Measurements from ENCODE around the gene DHDH. TPM values are rescaled to one million over a fixed set of nuclear protein-coding genes. Genes with fewer than 3 reads are reported as not detected.
"Not testable (repeated sequence)": the region's sequence is repeated elsewhere in the genome, so short reads cannot be mapped to it uniquely, and the experiment has no call there.

The DHDH gene
- total RNA-seq (2014; rRNA removed; shearing (Covaris generic)), result not detected in 2 replicates

DNA sequence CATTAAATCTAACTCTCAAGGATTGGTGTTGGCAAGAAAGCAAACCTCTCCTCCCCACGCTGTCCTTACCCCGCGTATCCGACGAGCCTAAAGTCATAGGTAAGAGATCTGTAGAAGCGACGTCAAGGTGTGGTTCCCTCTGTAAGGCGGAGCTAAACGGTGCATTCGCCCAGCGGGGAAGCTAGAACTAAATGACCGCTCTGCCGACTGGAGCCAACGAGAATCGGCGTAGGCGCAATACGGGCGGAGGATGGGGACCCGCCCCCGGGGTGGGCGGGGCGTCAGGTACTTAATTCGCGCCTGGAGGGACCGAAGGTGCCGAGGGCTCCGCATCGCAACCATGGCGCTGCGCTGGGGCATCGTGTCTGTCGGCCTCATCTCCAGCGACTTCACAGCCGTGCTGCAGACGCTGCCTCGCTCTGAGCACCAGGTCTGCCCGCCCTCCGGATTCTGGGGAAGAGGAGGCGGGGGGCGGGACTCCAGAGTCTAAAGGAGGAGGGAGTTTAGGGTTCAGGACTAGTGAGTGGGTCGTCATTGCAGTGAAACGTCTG lies at the start of gene DHDH:
Gene DHDH, plus strand, starts transcription at position 318 of the 551 bp plus-strand sequence. Its CDS starts 23 bp downstream, at position 341.
- DNase-seq, result peak; percentile 98
- peaks cover 26% of the 10 kb centered on the region for H3K27me3 ChIP-seq (ENCODE audit: control insufficient read depth, insufficient read depth, low read length)
- H3K4me3 ChIP-seq (ENCODE audit: insufficient read depth, low read depth, low read length), result peak within 1 kb of the TSS; percentile 41
- H3K36me3 ChIP-seq (replicated peaks; ENCODE audit: control insufficient read depth, insufficient read depth, low read length), result no peaks in the 10 kb centered on the region

DNA sequence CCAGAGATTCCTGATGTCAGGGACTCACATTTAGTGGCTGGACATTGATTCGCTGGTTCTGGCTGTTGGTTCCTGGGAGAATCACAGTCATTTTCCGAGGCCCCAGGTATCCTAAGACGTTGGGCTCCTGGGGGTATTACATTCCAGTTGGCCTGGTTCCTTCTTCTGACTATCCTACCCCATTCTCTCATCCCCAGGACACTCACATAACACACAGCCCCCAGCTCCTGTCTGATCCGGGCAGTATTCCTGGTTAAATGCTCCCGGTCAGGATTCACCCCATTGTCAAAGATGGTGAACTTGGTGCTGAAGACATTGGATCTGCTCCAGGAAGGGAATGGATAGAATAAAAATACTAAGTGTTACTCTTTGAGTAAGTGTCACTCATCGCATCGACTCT lies 49.8 kb upstream of the DHDH start:
- Histone ChIP-seq H3K27me3 (ENCODE audit: control insufficient read depth, insufficient read depth, low read length) (no peaks in the 10 kb centered on the region; the same call in 1 of the 2 replicates), H3K36me3 (replicated peaks; ENCODE audit: control insufficient read depth, insufficient read depth, low read length) (no peaks in the 10 kb centered on the region), H3K4me3 (ENCODE audit: insufficient read depth, low read depth, low read length) (no peak overlapping the region)
- DNase-seq, result no peak

DNA sequence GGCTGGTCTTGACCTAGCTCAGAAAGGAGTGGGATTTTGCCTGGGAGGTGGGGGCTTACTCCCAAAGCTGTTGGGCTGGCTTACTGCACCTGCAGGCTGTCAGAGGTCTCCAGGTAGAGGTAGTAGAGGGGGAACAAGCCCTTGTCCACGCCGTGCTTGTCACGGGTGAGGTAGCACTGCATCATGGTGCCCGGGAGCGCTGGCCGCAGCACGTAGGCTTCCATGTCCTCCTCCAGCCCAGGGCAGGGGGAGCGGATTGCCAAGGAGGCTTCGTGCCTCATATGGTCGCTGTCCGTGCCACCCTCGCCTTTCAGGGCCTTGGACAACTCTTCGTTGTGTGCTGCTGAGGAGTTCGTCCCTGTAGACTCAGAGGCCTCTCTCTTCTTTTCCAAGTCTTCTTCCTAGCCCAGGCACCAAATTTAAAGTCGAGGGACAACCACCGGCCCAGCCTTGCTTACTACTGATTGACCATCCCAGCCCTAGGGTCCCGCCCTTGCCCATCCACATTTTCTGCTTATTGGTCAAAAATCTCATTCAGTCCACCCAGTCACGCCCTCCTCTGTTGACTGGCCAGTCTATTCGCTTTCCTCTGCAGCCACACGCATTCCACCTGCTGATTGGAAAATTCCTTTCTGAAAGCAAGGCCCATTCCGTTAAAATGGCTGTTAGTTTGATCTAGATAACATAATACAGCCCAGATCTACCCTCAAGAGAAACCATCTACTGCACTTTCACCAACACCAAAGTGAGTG lies 45.5 kb upstream of the DHDH start:
- no peaks in the 10 kb centered on the region; the same call in 1 of the 2 replicates for H3K27me3 ChIP-seq (ENCODE audit: control insufficient read depth, insufficient read depth, low read length)
- H3K36me3 ChIP-seq (replicated peaks; ENCODE audit: control insufficient read depth, insufficient read depth, low read length), result no peaks in the 10 kb centered on the region
- no peak overlapping the region for H3K4me3 ChIP-seq (ENCODE audit: insufficient read depth, low read depth, low read length)
- peak; percentile 58 for DNase-seq

DNA sequence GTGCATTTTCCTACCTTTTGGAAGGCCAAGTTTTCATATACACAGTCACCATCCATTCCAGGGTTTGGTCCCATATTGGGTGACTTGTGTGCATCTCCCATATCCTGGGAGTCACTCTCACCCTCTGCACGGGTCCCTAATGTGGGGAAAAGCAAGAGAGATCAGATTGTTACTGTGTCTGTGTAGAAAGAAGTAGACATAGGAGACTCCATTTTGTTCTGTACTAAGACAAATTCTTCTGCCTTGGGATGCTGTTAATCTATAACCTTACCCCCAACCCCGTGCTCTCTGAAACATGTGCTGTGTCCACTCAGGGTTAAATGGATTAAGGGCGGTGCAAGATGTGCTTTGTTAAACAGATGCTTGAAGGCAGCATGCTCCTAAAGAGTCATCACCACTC lies 44.0 kb upstream of the DHDH start:
- H3K27me3 ChIP-seq (ENCODE audit: control insufficient read depth, insufficient read depth, low read length); H3K4me3 ChIP-seq (ENCODE audit: insufficient read depth, low read depth, low read length); H3K36me3 ChIP-seq (replicated peaks; ENCODE audit: control insufficient read depth, insufficient read depth, low read length); DNase-seq: not testable (repeated sequence)

DNA sequence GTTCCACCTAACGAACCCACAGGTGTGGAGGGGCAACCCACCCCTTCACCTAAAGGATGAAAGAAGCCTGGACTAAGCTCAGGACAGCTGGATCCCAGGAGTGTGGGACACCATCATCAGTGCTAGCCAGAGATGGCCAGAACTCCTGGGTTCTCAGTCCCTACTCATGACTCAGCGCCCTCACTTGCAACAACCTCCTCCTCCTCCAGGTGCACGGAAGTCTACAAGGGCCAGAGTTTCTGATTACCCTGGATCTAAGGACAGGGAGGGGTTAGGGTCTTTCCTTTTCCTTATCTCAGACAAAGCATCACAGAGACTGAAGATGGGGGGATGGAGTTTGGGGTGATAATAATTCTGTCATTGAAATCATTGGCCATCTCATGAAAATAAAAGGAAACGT lies 42.9 kb upstream of the DHDH start:
- no peak for DNase-seq
- Histone ChIP-seq H3K36me3 (replicated peaks; ENCODE audit: control insufficient read depth, insufficient read depth, low read length) (no peaks in the 10 kb centered on the region), H3K4me3 (ENCODE audit: insufficient read depth, low read depth, low read length) (no peak overlapping the region), H3K27me3 (ENCODE audit: control insufficient read depth, insufficient read depth, low read length) (peaks cover 3% of the 10 kb centered on the region; the same call in 1 of the 2 replicates)

DNA sequence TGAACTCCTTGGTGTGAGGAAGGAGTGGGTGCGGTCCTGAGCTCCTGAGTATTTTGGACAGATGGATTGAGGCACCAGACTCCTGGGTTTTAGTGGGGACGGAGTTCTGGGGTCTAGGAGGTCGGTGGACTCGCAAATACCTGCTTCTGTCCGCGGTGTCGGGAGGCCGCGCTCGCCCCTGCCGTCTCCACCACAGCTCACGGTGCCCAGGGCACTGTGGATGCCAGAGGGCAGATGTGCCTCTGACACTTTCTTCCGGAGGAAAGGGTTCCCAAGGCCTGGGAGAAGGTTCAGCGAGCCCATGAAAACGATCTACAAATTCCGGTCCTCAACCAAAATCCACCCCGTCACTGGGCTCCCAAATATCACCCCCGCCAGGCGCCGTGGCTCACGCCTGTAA lies 38.3 kb upstream of the DHDH start:
- Histone ChIP-seq H3K36me3 (replicated peaks; ENCODE audit: control insufficient read depth, insufficient read depth, low read length) (no peaks in the 10 kb centered on the region), H3K27me3 (ENCODE audit: control insufficient read depth, insufficient read depth, low read length) (peaks cover 3% of the 10 kb centered on the region; the same call in 1 of the 2 replicates), H3K4me3 (ENCODE audit: insufficient read depth, low read depth, low read length) (no peak overlapping the region; the same call in 1 of the 2 replicates)
- no peak for DNase-seq

DNA sequence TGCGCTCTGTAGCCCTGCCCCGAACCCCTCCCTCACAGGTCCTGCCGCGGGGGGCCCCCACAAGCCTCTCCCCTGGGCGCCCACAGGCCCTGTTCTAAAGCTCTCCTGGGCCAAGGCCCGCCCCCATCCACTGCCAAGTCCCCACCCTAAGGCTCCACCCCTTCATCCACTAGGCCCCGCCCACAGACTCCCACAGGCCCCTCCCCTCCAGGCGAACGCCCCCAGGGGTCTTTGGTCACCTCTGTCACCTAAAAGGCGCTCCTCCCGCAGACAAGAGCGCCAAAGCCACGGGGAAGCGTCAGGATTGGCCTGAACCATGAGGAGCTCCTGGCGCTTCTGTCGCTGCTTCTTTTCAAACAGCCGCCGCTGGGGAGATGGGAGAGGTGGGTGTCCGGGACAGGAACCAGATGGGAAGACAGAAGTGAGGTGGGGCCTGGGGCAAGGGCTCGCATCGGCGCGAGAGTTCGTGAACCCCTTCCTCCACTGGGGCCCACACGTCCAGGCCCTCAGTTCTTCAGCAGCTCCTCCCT lies 37.2 kb upstream of the DHDH start:
- peak overlapping the region; percentile 37 for H3K4me3 ChIP-seq (ENCODE audit: insufficient read depth, low read depth, low read length)
- DNase-seq, result peak; percentile 98
- H3K36me3 ChIP-seq (replicated peaks; ENCODE audit: control insufficient read depth, insufficient read depth, low read length), result no peaks in the 10 kb centered on the region
- peaks cover 3% of the 10 kb centered on the region; the same call in 1 of the 2 replicates for H3K27me3 ChIP-seq (ENCODE audit: control insufficient read depth, insufficient read depth, low read length)

DNA sequence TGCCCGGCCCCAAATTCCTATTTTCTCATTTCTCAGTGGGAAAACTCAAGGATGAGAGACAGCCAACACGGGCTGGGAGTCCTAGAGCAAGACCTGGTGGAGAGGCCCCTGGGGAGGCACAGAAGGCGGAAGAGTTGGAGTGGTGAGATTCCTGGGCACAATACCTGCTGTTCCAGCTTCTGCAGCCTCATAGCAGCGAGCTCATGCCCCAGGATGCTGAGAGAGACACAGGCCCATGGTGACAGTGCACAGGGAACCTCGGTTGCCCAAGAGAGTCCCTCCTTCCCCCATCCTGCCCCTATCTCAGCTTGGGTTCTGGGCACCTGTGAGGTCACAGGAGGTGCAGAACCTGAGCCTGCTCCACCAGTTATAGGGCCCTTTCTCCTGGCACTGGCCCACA lies 36.3 kb upstream of the DHDH start:
- DNase-seq, result no peak
- Histone ChIP-seq H3K4me3 (ENCODE audit: insufficient read depth, low read depth, low read length) (no peak overlapping the region), H3K27me3 (ENCODE audit: control insufficient read depth, insufficient read depth, low read length) (peaks cover 3% of the 10 kb centered on the region; the same call in 1 of the 2 replicates), H3K36me3 (replicated peaks; ENCODE audit: control insufficient read depth, insufficient read depth, low read length) (peaks cover 3% of the 10 kb centered on the region; the same call in 1 of the 2 replicates)

DNA sequence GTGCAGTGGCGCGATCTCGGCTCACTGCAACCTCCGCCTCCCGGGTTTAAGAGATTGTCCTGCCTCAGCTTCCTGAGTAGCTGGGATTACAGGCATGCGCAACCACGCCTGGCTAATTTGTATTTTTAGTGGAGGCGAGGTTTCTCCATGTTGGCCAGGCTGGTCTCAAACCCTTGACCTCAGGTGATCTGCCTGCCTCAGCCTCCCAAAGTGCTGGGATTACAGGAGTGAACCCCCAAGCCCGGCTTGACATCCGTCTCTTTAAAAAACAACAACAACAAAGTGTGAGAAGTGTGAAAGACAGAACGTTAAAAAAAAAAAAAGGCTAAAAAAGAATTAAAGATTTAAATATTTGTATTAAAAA lies 34.1 kb upstream of the DHDH start:
- H3K4me3 ChIP-seq (ENCODE audit: insufficient read depth, low read depth, low read length), result peak overlapping the region; percentile 75; the same call in 1 of the 2 replicates
- not testable (repeated sequence) for DNase-seq; H3K27me3 ChIP-seq (ENCODE audit: control insufficient read depth, insufficient read depth, low read length); H3K36me3 ChIP-seq (replicated peaks; ENCODE audit: control insufficient read depth, insufficient read depth, low read length)

DNA sequence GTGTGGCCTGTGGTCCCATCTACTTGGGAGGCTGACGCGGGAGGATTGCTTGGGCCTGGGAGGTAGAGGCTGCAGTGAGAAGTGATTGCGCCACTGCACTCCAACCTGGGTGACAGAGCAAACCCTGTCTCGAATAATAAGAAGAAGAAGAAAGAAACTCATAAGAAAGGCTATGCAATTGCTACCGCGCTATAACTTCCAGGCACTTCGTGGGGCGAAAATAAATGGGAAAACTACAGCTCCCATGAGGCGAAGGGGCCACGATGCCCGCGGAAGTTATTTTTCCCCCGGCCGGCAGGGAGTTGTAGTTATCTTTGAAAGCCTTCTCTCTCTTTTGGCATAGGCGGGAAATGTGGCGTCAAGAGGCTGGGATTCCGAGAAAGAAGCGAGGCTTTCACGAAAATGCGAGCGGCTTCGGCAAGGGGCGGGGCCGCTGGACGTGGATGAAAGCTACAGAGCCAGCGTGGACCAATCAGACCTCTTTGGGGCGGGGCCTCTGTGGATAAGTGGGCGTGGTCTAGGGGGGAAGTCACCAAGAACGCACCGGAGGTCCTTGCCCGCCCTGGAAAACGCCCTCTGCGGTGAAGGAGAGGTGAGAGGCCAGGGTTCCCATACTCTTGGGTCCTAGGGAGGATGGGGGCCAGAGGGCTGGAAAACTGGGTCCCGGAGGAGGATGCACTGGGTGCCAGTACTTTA lies 33.6 kb upstream of the DHDH start, which contains the start of gene NUCB1:
Gene NUCB1, plus strand, starts transcription at position 532 of the 696 bp plus-strand sequence. CDS start 485 bp downstream, outside the sequence.
- peak; percentile 99 for DNase-seq
- Histone ChIP-seq H3K4me3 (ENCODE audit: insufficient read depth, low read depth, low read length) (peak within 1 kb of the TSS; percentile 75), H3K36me3 (replicated peaks; ENCODE audit: control insufficient read depth, insufficient read depth, low read length) (peaks cover 6% of the 10 kb centered on the region), H3K27me3 (ENCODE audit: control insufficient read depth, insufficient read depth, low read length) (peaks cover 2% of the 10 kb centered on the region; the same call in 1 of the 2 replicates)

DNA sequence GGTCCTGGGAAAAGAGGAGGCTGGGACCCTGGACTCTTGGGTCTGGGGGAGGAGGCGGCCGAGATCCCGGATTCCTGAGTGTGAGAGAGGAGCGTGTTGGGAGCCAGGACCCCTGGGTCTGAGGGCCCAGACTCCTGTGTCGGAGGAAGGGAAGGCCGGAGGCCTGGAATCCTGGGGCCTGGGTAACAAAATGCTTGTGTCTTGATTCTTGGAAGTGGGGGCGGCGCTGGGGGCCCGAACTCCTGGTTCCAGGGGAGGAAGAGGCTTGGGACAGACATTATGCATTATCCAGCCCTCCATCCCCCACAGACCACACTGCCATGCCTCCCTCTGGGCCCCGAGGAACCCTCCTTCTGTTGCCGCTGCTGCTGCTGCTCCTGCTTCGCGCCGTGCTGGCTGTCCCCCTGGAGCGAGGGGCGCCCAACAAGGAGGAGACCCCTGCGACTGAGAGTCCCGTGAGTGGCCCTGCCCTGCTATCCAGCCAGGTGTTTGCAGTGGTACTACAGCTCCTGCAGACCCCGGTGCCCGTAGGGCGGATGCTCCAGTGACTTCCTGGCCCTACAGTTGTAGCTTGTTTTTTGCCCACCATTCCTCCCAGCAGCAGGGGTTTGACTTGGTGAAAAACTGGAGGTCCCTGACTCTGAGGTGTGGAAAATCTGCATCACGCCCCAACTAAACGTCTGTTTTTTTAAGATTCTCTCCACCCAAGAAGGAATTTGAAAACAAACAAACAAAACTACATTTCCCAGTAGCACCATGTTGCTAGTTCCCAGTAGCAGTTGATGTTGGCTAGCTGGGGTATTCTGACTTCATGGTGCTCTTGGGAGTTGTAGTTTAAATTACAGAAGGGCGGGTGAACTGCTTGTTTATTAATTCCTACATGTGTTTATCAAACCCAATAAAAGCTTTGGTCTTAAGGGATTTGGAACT lies 32.8 kb upstream of the DHDH start:
- Histone ChIP-seq H3K4me3 (ENCODE audit: insufficient read depth, low read depth, low read length) (peak overlapping the region; percentile 75), H3K27me3 (ENCODE audit: control insufficient read depth, insufficient read depth, low read length) (no peaks in the 10 kb centered on the region), H3K36me3 (replicated peaks; ENCODE audit: control insufficient read depth, insufficient read depth, low read length) (peaks cover 9% of the 10 kb centered on the region)
- DNase-seq, result peak; percentile 69

DNA sequence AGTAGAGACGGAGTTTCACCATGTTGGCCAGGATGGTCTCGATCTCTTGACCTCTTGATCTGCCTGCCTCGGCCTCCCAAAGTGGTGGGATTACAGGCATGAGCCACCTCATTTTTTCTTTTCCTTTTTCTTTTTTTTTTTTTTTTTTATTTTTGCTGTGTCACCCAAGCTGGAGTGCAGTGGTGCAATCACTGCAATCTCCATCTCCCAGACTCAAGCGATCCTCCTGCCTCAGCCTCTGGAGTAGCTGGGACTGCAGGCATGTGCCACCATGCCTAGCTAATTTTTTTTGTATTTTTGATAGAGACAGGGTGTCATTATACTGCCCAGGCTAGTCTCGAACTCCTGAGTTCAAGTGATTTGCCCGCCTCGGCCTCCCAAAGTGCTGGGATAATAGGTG lies 31.2 kb upstream of the DHDH start:
- H3K27me3 ChIP-seq (ENCODE audit: control insufficient read depth, insufficient read depth, low read length); DNase-seq; H3K36me3 ChIP-seq (replicated peaks; ENCODE audit: control insufficient read depth, insufficient read depth, low read length): not testable (repeated sequence)

DNA sequence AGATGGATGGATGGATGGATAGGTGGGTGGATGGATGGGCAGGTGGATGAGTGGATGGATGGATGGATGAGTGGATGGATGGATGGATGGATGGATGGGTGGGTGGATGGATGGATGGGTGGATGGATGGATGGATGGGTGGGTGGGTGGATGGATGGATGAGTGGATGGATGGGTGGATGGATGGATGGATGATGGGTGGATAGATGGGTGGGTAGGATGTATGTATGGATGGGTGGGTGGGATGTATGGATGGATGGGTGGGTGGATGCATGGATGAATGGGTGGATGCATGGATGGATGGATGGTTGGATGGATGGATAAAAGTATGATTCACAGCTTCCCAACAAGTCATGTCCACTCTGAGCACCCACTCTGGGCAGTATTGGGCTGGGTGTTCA lies 29.7 kb upstream of the DHDH start:
- not testable (repeated sequence) for H3K4me3 ChIP-seq (ENCODE audit: insufficient read depth, low read depth, low read length); H3K27me3 ChIP-seq (ENCODE audit: control insufficient read depth, insufficient read depth, low read length); DNase-seq
- peaks cover 12% of the 10 kb centered on the region for H3K36me3 ChIP-seq (replicated peaks; ENCODE audit: control insufficient read depth, insufficient read depth, low read length)

More for the DNA sequence above, 31.2 kb upstream of the DHDH start:
- H3K4me3 ChIP-seq (ENCODE audit: insufficient read depth, low read depth, low read length), result not testable (repeated sequence)

DNA sequence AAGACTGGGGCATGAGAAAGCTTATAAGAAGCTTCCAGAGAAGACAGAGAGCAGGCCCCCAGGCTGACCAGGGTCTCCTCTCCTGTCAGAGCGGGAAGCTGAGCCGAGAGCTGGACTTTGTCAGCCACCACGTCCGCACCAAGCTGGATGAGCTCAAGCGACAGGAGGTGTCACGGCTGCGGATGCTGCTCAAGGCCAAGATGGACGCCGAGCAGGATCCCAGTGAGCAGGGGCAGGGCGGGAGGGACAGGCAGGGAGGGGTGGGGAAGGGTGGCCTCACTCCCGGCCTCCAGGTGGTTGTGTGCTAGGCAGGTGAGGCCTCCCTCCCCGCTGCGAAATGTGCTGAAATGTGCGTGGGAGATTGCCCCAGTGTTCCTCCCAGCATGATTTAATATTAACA lies 27.8 kb upstream of the DHDH start:
- DNase-seq, result peak; percentile 71
- no peaks in the 10 kb centered on the region for H3K27me3 ChIP-seq (ENCODE audit: control insufficient read depth, insufficient read depth, low read length)
- no peak overlapping the region for H3K4me3 ChIP-seq (ENCODE audit: insufficient read depth, low read depth, low read length)
- H3K36me3 ChIP-seq (replicated peaks; ENCODE audit: control insufficient read depth, insufficient read depth, low read length), result peaks cover 14% of the 10 kb centered on the region
